SK-N-SH (cell line): Measurements from ENCODE around the gene THSD7B. TPM values are rescaled to one million over a fixed set of nuclear protein-coding genes. Genes with fewer than 3 reads are reported as not detected.

ENCODE experiments used
- CTCF ChIA-PET: fragments of 300-600, 350-600 bp; formaldehyde crosslinking; extraction: SDS; loops from one replicate; lab custom pipeline; 2021; lab: Yijun Ruan, JAX
- POLR2A ChIA-PET: fragments of 350-600 bp; sonication (Branson Sonifier 250); formaldehyde crosslinking; extraction: SDS; loops from one replicate; lab custom pipeline; 2020; ENCODE audit warnings: antibody characterized with exemption, inconsistent platforms; lab: Yijun Ruan, JAX
- DNase-seq: peaks from one replicate; pipeline ENCODE4 v3.0.0; 2012
- H2AFZ ChIP-seq: fragments of 200-600 bp; sonication (generic); 2 replicates; pipeline ENCODE4 v1.8.1; 2016; ENCODE audit warnings: antibody characterized with exemption, mild to moderate bottlenecking, low read depth
- H3F3A ChIP-seq: fragments of 200-600 bp; sonication (generic); replicated peaks from 2 replicates; pipeline ENCODE3; 2016; ENCODE audit warnings: antibody characterized with exemption, mild to moderate bottlenecking; ENCODE audit not compliant: insufficient read depth
- H3K27ac ChIP-seq, 2 experiments: fragments of 200-500 bp in 1 of 2; fragments of 200-600 bp in 1 of 2; sonication (Bioruptor generic) in 1 of 2; sonication (generic), shearing (Covaris generic) in 1 of 2; 2 replicates each; pipeline versions ENCODE4 v1.5.1 to v1.6.1; 2014 to 2016; ENCODE audit warnings: low read depth in 2 of 2, inconsistent platforms in 1 of 2, low read length in 1 of 2, mild to moderate bottlenecking in 1 of 2, mixed read lengths in 1 of 2
- H3K27me3 ChIP-seq: fragments of 200-600 bp; sonication (generic), shearing (Covaris generic); 2 replicates; pipeline ENCODE4 v1.6.1; 2016; ENCODE audit warnings: mixed run types; ENCODE audit not compliant: insufficient read depth
- H3K36me3 ChIP-seq, 2 experiments: fragments of 200-500 bp in 1 of 2; fragments of 200-600 bp in 1 of 2; sonication (Bioruptor generic) in 1 of 2; sonication (generic) in 1 of 2; replicated peaks in 1 of 2; 2 replicates each; pipeline versions ENCODE3 to v1.5.1; 2014 to 2016; ENCODE audit warnings: low read length in 1 of 2, mild to moderate bottlenecking in 1 of 2; ENCODE audit not compliant: insufficient read depth in 2 of 2, control insufficient read depth in 1 of 2
- H3K4me1 ChIP-seq, 2 experiments: fragments of 200-500 bp in 1 of 2; fragments of 200-600 bp in 1 of 2; sonication (Bioruptor generic) in 1 of 2; sonication (generic), shearing (Covaris generic) in 1 of 2; 2 replicates each; pipeline versions ENCODE4 v1.5.1 to v1.6.1; 2014 to 2016; ENCODE audit warnings: low read depth in 1 of 2, low read length in 1 of 2, mixed run types in 1 of 2; ENCODE audit not compliant: insufficient read depth in 2 of 2, control insufficient read depth in 1 of 2
- H3K4me2 ChIP-seq: fragments of 200-600 bp; sonication (generic), shearing (Covaris generic); 2 replicates; pipeline ENCODE4 v1.6.1; 2017; ENCODE audit warnings: mixed run types
- H3K4me3 ChIP-seq, 2 experiments: fragments of 200-500 bp in 1 of 2; fragments of 200-600 bp in 1 of 2; sonication (Bioruptor generic) in 1 of 2; sonication (generic), shearing (Covaris generic) in 1 of 2; 2 replicates each; pipeline versions ENCODE4 v1.5.1 to v1.8.1; 2014 to 2016; ENCODE audit warnings: low read depth in 2 of 2, inconsistent platforms in 1 of 2, low read length in 1 of 2, mild to moderate bottlenecking in 1 of 2, mixed read lengths in 1 of 2, moderate library complexity in 1 of 2
- H3K79me2 ChIP-seq: fragments of 200-600 bp; sonication (generic); 2 replicates; pipeline ENCODE4 v1.8.1; 2017; ENCODE audit warnings: mild to moderate bottlenecking; ENCODE audit not compliant: insufficient read depth
- H3K9ac ChIP-seq: fragments of 200-600 bp; sonication (generic); 2 replicates; pipeline ENCODE4 v1.6.1; 2017; ENCODE audit warnings: mixed run types
- H3K9me2 ChIP-seq: fragments of 200-600 bp; sonication (generic); 2 replicates; pipeline ENCODE4 v1.6.1; 2017; ENCODE audit warnings: mixed run types
- H3K9me3 ChIP-seq: fragments of 200-600 bp; sonication (generic); 2 replicates; pipeline ENCODE4 v1.6.1; 2017; ENCODE audit warnings: mixed run types, mild to moderate bottlenecking, moderate library complexity
- H4K20me1 ChIP-seq: fragments of 200-600 bp; sonication (generic); 2 replicates; pipeline ENCODE4 v1.6.1; 2017; ENCODE audit warnings: mild to moderate bottlenecking, mixed run types; ENCODE audit not compliant: insufficient read depth
- WGBS: methylation state at CpG from one replicate; pipeline ENCODE4 v1.1.6; 2017; ENCODE audit warnings: low lambda C conversion rate; 5-methylcytosine and 5-hydroxymethylcytosine counted together
- polyA plus RNA-seq, 3 experiments: library from polyadenylated mRNA; depleted of rRNA; stranded (reverse); fragments of >200 nt; gene quantifications; 2 replicates each; pipeline ENCODE4 v1.2.3, GENCODE V29; 2012
- small RNA-seq, 7 experiments: library from RNA; depleted of rRNA; stranded (forward); fragments of <200 nt; gene quantifications; one replicate each; pipeline ENCODE3, GENCODE V24; 2012
- TF ChIP-seq, protein P1 (sequence below): IDR thresholded peaks from 2 replicates; pipeline ENCODE4 v1.4.0; 2012; ENCODE audit warnings: low read depth
- TF ChIP-seq, protein P2 (sequence below): IDR thresholded peaks from 2 replicates; pipeline ENCODE4 v1.4.0; 2012; ENCODE audit warnings: low read depth, borderline replicate concordance

THSD7B gene
- polyA plus RNA-seq, 1 of the 3 experiments (the other 2 are of a cell fraction), result not detected

DNA sequence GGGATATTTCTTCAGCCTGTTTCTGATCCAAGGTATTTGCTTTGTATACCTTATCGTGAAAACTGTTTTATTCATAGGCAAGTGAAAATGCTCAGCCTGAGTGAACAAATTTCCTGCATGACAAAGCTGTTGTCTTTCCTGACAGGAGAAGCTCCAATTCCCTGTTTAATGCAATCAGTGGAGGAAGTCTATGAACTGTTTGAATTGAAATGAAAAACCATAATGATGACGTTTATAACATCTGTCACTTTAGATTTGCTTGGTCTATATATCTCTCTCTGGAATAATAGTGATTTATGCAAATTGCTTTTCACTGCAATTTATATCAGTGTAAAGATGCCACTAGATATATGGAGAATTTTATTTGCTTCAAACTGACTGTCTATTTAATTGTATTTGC, 959.6 kb downstream of the THSD7B start:
- TF ChIP-seq, protein P1, sequence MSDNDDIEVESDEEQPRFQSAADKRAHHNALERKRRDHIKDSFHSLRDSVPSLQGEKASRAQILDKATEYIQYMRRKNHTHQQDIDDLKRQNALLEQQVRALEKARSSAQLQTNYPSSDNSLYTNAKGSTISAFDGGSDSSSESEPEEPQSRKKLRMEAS, result no peak
- TF ChIP-seq, protein P2, sequence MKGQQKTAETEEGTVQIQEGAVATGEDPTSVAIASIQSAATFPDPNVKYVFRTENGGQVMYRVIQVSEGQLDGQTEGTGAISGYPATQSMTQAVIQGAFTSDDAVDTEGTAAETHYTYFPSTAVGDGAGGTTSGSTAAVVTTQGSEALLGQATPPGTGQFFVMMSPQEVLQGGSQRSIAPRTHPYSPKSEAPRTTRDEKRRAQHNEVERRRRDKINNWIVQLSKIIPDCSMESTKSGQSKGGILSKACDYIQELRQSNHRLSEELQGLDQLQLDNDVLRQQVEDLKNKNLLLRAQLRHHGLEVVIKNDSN, result no peak
- POLR2A ChIA-PET, result no interaction called here
- CTCF ChIA-PET, result no interaction called here

More for the DNA sequence above, 959.6 kb downstream of the THSD7B start:
- H3K27me3 ChIP-seq, result no peaks in the 10 kb centered on the region
- H3K79me2 ChIP-seq, result no peaks in the 10 kb centered on the region
- DNase-seq, result no peak
- no peaks in the 10 kb centered on the region for H3F3A ChIP-seq
- no peaks in the 10 kb centered on the region for H3K4me1 ChIP-seq
- H3K9me3 ChIP-seq, result no peaks in the 10 kb centered on the region
- no peaks in the 10 kb centered on the region for H3K9me2 ChIP-seq
- WGBS, result 10% methylated on average over 2 of the region's 2 CpGs
- no peak overlapping the region for H3K4me3 ChIP-seq
- H3K36me3 ChIP-seq, result no peaks in the 10 kb centered on the region
- H3K4me2 ChIP-seq, result no peak overlapping the region
- H4K20me1 ChIP-seq, result no peaks in the 10 kb centered on the region
- no peak overlapping the region for H3K9ac ChIP-seq
- no peak overlapping the region for H3K27ac ChIP-seq
- no peak overlapping the region for H2AFZ ChIP-seq

Small RNA genes within 50 kb of the gene (small RNA-seq; reads per million reads assigned to genes)
- gene RF00019 (0 reads per million in 7 experiments), gene RNA5SP105 (0 to 0.52 (median 0) reads per million in 7 experiments)
